H1 (cell line): ENCODE data around the gene TBX6. TPM values are rescaled to one million over a fixed set of nuclear protein-coding genes. Genes with fewer than 3 reads are reported as not detected.

ENCODE experiments used
- CTCF ChIA-PET: fragments of 300-600 bp; sonication (Branson Sonifier 250); formaldehyde crosslinking; loops from one replicate; lab custom pipeline; 2021; ENCODE audit not compliant: partially characterized antibody; lab: Charles Lee
- POLR2A ChIA-PET: fragments of 300-600 bp; sonication (Branson Sonifier 250); formaldehyde crosslinking; loops from one replicate; lab custom pipeline; 2021; ENCODE audit warnings: inconsistent platforms; ENCODE audit not compliant: partially characterized antibody; lab: Charles Lee
- DNase-seq, 2 experiments: peaks; one replicate each; pipeline versions ENCODE4 v3.0.0 to v3.0.0-alpha.2; 2010 to 2022; ENCODE audit warnings: low spot score in 2 of 2, low read depth in 1 of 2, mixed read lengths in 1 of 2
- FAIRE-seq: peaks from 2 replicates; lab custom pipeline; 2011; peaks lifted over from hg19 to GRCh38; lab: Jason Lieb, UNC
- H2AFZ ChIP-seq: 2 replicates; pipeline ENCODE4 v1.8.1; 2012; ENCODE audit warnings: low read length, inconsistent platforms
- H2AK5ac ChIP-seq: 2 replicates; pipeline ENCODE4 v1.6.1; 2013; ENCODE audit warnings: low read depth, low read length
- H2BK120ac ChIP-seq: replicated peaks from 2 replicates; pipeline ENCODE3; 2013; ENCODE audit warnings: low read depth, low read length, inconsistent platforms
- H2BK12ac ChIP-seq: 2 replicates; pipeline ENCODE4 v1.6.1; 2013; ENCODE audit warnings: low read depth, low read length
- H2BK15ac ChIP-seq: 2 replicates; pipeline ENCODE4 v1.6.1; 2013; ENCODE audit warnings: low read length
- H2BK20ac ChIP-seq: 2 replicates; pipeline ENCODE4 v1.6.1; 2013; ENCODE audit warnings: low read length
- H2BK5ac ChIP-seq: 2 replicates; pipeline ENCODE4 v1.6.1; 2013; ENCODE audit warnings: low read depth, low read length
- H3K14ac ChIP-seq: 2 replicates; pipeline ENCODE4 v1.6.1; 2013; ENCODE audit warnings: inconsistent platforms; ENCODE audit not compliant: insufficient read length
- H3K18ac ChIP-seq: 2 replicates; pipeline ENCODE4 v1.6.1; 2013; ENCODE audit warnings: low read length; ENCODE audit errors: extremely low read depth
- H3K23ac ChIP-seq: 2 replicates; pipeline ENCODE4 v1.6.1; 2013; ENCODE audit warnings: inconsistent platforms; ENCODE audit not compliant: insufficient read length
- H3K23me2 ChIP-seq: 2 replicates; pipeline ENCODE4 v1.6.1; 2013; ENCODE audit warnings: low read depth, low read length
- H3K27ac ChIP-seq: 2 replicates; pipeline ENCODE4 v1.6.1; 2011; ENCODE audit warnings: low read depth, low read length, inconsistent platforms
- H3K27me3 ChIP-seq, 4 experiments: replicated peaks in 1 of 4; 1 replicate in 1 of 4; 2 replicates in 3 of 4; pipeline versions ENCODE4 v1.6.1 to v1.8.1; 2011 to 2013; ENCODE audit warnings: low read length in 3 of 4, mild to moderate bottlenecking in 3 of 4, inconsistent platforms in 2 of 4, mixed read lengths in 2 of 4, moderate library complexity in 1 of 4; ENCODE audit not compliant: control insufficient read depth in 3 of 4, insufficient read depth in 3 of 4; ENCODE audit errors: extremely low read depth in 1 of 4
- H3K36me3 ChIP-seq, 4 experiments: 2 replicates each; pipeline versions ENCODE4 v1.6.1 to v1.8.1; 2011 to 2013; ENCODE audit warnings: mild to moderate bottlenecking in 4 of 4, low read length in 3 of 4, moderate library complexity in 2 of 4, control low read depth in 1 of 4, inconsistent platforms in 1 of 4; ENCODE audit not compliant: insufficient read depth in 4 of 4, control insufficient read depth in 2 of 4
- H3K4ac ChIP-seq: replicated peaks from 2 replicates; pipeline ENCODE3; 2013; ENCODE audit warnings: low read length, low read depth, mixed read lengths, inconsistent platforms; ENCODE audit not compliant: insufficient read length
- H3K4me1 ChIP-seq, 4 experiments: replicated peaks in 1 of 4; 1 replicate in 1 of 4; 2 replicates in 3 of 4; pipeline versions ENCODE4 v1.6.1 to v1.8.1; 2011 to 2013; ENCODE audit warnings: low read length in 3 of 4, inconsistent platforms in 2 of 4, mixed read lengths in 1 of 4; ENCODE audit not compliant: insufficient read depth in 4 of 4, control insufficient read depth in 3 of 4
- H3K4me2 ChIP-seq, 2 experiments: 2 replicates each; pipeline versions ENCODE4 v1.6.1 to v1.8.1; 2011 to 2013; ENCODE audit warnings: low read depth in 2 of 2, low read length in 2 of 2, control low read depth in 1 of 2, inconsistent platforms in 1 of 2, mild to moderate bottlenecking in 1 of 2; ENCODE audit not compliant: insufficient read depth in 1 of 2
- H3K4me3 ChIP-seq, 4 experiments: fragments of 200-600, 300-600 bp in 1 of 4; sonication (generic), shearing (Covaris generic), sonication (Bioruptor Twin) in 1 of 4; 2 replicates each; pipeline versions ENCODE4 v1.5.1 to v1.8.1; 2011 to 2016; ENCODE audit warnings: low read length in 4 of 4, low read depth in 3 of 4, control low read depth in 2 of 4, inconsistent platforms in 2 of 4, mild to moderate bottlenecking in 2 of 4, mixed read lengths in 1 of 4, moderate library complexity in 1 of 4; ENCODE audit not compliant: insufficient read depth in 2 of 4; ENCODE audit errors: extremely low read depth in 1 of 4
- H3K56ac ChIP-seq: replicated peaks from 2 replicates; pipeline ENCODE3; 2013; ENCODE audit warnings: low read depth, mild to moderate bottlenecking, mixed read lengths, low read length, inconsistent platforms; ENCODE audit not compliant: insufficient read length
- H3K79me1 ChIP-seq: 2 replicates; pipeline ENCODE4 v1.6.1; 2013; ENCODE audit warnings: low read depth, low read length, control low read depth
- H3K79me2 ChIP-seq, 2 experiments: 2 replicates each; pipeline versions ENCODE4 v1.6.1 to v1.8.1; 2012 to 2013; ENCODE audit warnings: low read length in 2 of 2, mild to moderate bottlenecking in 2 of 2, inconsistent platforms in 1 of 2; ENCODE audit not compliant: insufficient read depth in 2 of 2, control insufficient read depth in 1 of 2
- H3K9ac ChIP-seq, 4 experiments: replicated peaks in 1 of 4; 1 replicate in 1 of 4; 2 replicates in 3 of 4; pipeline versions ENCODE4 v1.6.1 to v1.8.1; 2011 to 2013; ENCODE audit warnings: low read depth in 3 of 4, low read length in 3 of 4, control low read depth in 2 of 4, mild to moderate bottlenecking in 2 of 4, moderate library complexity in 2 of 4, inconsistent platforms in 1 of 4; ENCODE audit errors: extremely low read depth in 1 of 4
- H3K9me3 ChIP-seq, 2 experiments: 2 replicates each; pipeline versions ENCODE4 v1.6.1 to v1.8.1; 2012 to 2013; ENCODE audit warnings: mild to moderate bottlenecking in 2 of 2, moderate library complexity in 2 of 2, control low read depth in 1 of 2, inconsistent platforms in 1 of 2, low read depth in 1 of 2, low read length in 1 of 2, mixed read lengths in 1 of 2; ENCODE audit not compliant: insufficient read depth in 2 of 2
- H4K20me1 ChIP-seq, 2 experiments: replicated peaks in 1 of 2; 2 replicates each; pipeline versions ENCODE3 to v1.8.1; 2011 to 2013; ENCODE audit warnings: inconsistent platforms in 2 of 2, low read length in 2 of 2, mild to moderate bottlenecking in 1 of 2; ENCODE audit not compliant: insufficient read depth in 2 of 2, control insufficient read depth in 1 of 2
- H4K5ac ChIP-seq: 2 replicates; pipeline ENCODE4 v1.6.1; 2013; ENCODE audit warnings: low read length, low read depth, mixed read lengths, inconsistent platforms; ENCODE audit not compliant: insufficient read length
- H4K8ac ChIP-seq: 2 replicates; pipeline ENCODE4 v1.8.0; 2013; ENCODE audit warnings: mild to moderate bottlenecking, moderate library complexity, low read length, inconsistent platforms; ENCODE audit not compliant: insufficient read depth; ENCODE audit errors: extremely low read depth
- H4K91ac ChIP-seq: replicated peaks from 2 replicates; pipeline ENCODE3; 2013; ENCODE audit warnings: low read length, mixed read lengths, inconsistent platforms; ENCODE audit not compliant: insufficient read length
- EGR1 ChIP-seq: IDR thresholded peaks from 2 replicates; pipeline ENCODE4 v1.6.1; 2011; ENCODE audit warnings: low read depth, low read length, borderline replicate concordance
- HDAC6 ChIP-seq: IDR thresholded peaks from one replicate; pipeline ENCODE4 v1.7.1; 2012; ENCODE audit warnings: low read depth, mild to moderate bottlenecking, inconsistent platforms, low read length, moderate library complexity
- RAD21 ChIP-seq, 2 experiments: IDR thresholded peaks in 1 of 2; conservative IDR thresholded peaks in 1 of 2; 2 replicates each; pipeline ENCODE4 v1.6.1; 2011; ENCODE audit warnings: low read depth in 2 of 2, low read length in 2 of 2, improper control_type of control experiment in 1 of 2, inconsistent platforms in 1 of 2, mild to moderate bottlenecking in 1 of 2, moderate library complexity in 1 of 2
- SP4 ChIP-seq: IDR thresholded peaks from 2 replicates; pipeline ENCODE4 v1.6.1; 2012; ENCODE audit warnings: low read length, inconsistent platforms
- WGBS, 2 experiments: shearing (Covaris generic) in 1 of 2; methylation state at CpG; one replicate each; pipeline versions ENCODE4 v1.1.6 to v1.1.7; 2013 to 2015; ENCODE audit warnings: low lambda C conversion rate in 2 of 2, mixed read lengths in 2 of 2, inconsistent platforms in 1 of 2, low coverage in 1 of 2, missing lambda C conversion rate in 1 of 2; ENCODE audit not compliant: insufficient replicate concordance in 2 of 2, insufficient coverage in 1 of 2, insufficient read length in 1 of 2; ENCODE audit errors: extremely low coverage in 1 of 2, missing lambda C conversion rate in 1 of 2; 5-methylcytosine and 5-hydroxymethylcytosine counted together
- polyA plus RNA-seq, 7 experiments: library from polyadenylated mRNA; depleted of rRNA in 3 of 7; stranded (reverse) in 5 of 7; unstranded in 2 of 7; fragments of >200 nt in 5 of 7; fragments of 200-250 nt in 2 of 7; gene quantifications; 1 replicate in 5 of 7; 2 replicates in 1 of 7; 4 replicates in 1 of 7; pipeline versions ENCODE4 v1.2.1 to v1.2.3, GENCODE V29; 2011 to 2013; ENCODE audit warnings: missing spikeins in 2 of 7, mixed read lengths in 2 of 7
- total RNA-seq: library from RNA; stranded (reverse); fragmentation: NEBNext Ultra II Directional; extraction: Animal tissue kit (Norgen Biotek cat#: 25700); gene quantifications from 2 replicates; pipeline ENCODE4 v1.2.1, GENCODE V29; 2021
- TF ChIP-seq, protein P1 (sequence below): IDR thresholded peaks from 2 replicates; pipeline ENCODE4 v1.6.1; 2011; ENCODE audit warnings: low read depth, mild to moderate bottlenecking, low read length; ENCODE audit not compliant: insufficient read depth

TBX6 gene
- total and polyA plus RNA-seq, 2 of the 8 experiments (the other 6 are each of a cell fraction or from before 2014, with no cell fraction given): 2.2 to 2.8 TPM

DNA sequence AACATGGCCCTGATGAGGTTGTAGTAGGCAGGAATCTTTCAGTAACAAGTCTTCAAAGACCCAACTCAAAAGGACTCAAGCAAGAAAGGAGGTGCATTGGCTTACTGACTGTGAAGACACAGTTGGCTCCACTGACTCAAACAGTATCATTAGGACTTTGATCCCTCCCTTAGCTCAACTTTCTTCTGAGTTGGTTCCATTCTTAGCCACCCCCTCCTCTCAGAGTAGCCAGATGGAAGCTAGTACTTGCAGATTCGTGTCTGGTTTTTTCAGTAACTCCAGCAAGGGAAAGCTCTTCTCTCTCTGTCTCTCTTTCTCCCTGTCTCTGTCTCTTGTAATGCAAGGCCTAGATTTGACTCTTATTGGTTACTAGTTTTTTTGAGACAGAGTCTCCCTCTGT, 36.3 kb upstream of the TBX6 start:
- no peak overlapping the region for H3K18ac ChIP-seq
- H3K56ac ChIP-seq: no peak overlapping the region
- no peak overlapping the region for H3K9ac ChIP-seq
- no peaks in the 10 kb centered on the region for H3K79me2 ChIP-seq
- ChIA-PET POLR2A (no interaction called here), CTCF (interaction anchor here (1.0 to 1.8 kb wide), 4 partner anchors 16 to 73 kb away, joined by 3 to 7 read pairs (median 4); no protein-coding TSS in a partner anchor)
- H2BK20ac ChIP-seq: no peak overlapping the region
- WGBS, 2 experiments: 91% methylated on average over 1 of the region's 1 CpG; no CpG with 5 or more reads in 1 of the 2 experiments
- no peaks in the 10 kb centered on the region for H3K79me1 ChIP-seq
- no peak overlapping the region for H2AK5ac ChIP-seq
- H3K4me3 ChIP-seq: no peak overlapping the region
- TF ChIP-seq RAD21 (IDR thresholded peaks at IDR 0.05 in 1 of 2, conservative IDR thresholded peaks at IDR 0.05 in 1 of 2; ENCODE audit: low read depth in 2 of 2, low read length in 2 of 2): no peak
- TF ChIP-seq HDAC6: no peak
- TF ChIP-seq EGR1: no peak
- TF ChIP-seq, protein P1, sequence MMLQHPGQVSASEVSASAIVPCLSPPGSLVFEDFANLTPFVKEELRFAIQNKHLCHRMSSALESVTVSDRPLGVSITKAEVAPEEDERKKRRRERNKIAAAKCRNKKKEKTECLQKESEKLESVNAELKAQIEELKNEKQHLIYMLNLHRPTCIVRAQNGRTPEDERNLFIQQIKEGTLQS: no peak
- TF ChIP-seq SP4: no peak
- FAIRE-seq (no peak), DNase-seq (no peak)
- no peaks in the 10 kb centered on the region for H4K20me1 ChIP-seq
- H4K91ac ChIP-seq: no peak overlapping the region
- H3K4ac ChIP-seq: no peak overlapping the region
- no peaks in the 10 kb centered on the region for H3K36me3 ChIP-seq
- H3K9me3 ChIP-seq: no peaks in the 10 kb centered on the region
- peaks cover 4% of the 10 kb centered on the region; the same call in 1 of the 2 replicates for H3K23me2 ChIP-seq
- no peak overlapping the region for H2BK120ac ChIP-seq
- no peak overlapping the region for H4K5ac ChIP-seq
- H4K8ac ChIP-seq: no peak overlapping the region
- H3K14ac ChIP-seq: no peak overlapping the region
- H2BK15ac ChIP-seq: no peak overlapping the region
- 0 out of 2 replicates have a peak overlapping the region, but pooled peaks have one; percentile 8 for H2AFZ ChIP-seq
- H3K4me1 ChIP-seq: no peaks in the 10 kb centered on the region
- H2BK12ac ChIP-seq: no peak overlapping the region
- no peak overlapping the region for H2BK5ac ChIP-seq
- H3K4me2 ChIP-seq: no peak overlapping the region
- H3K27ac ChIP-seq: no peak overlapping the region
- no peak overlapping the region for H3K23ac ChIP-seq
- peaks cover 0 to 2% (median under 1%) of the 10 kb centered on the region in 4 experiments; a peak in 2 of 7 replicates for H3K27me3 ChIP-seq
